Stimulated activated CD8-positive, alpha-beta memory T cell treated with anti-CD3 and anti-CD28 coated beads, Interleukin-12 subunit alpha, Interleukin-12 subunit beta, amount 100 ng/mL, for 1 hour (primary cell): ENCODE measurements around the gene MFSD11.
"Not testable (repeated sequence)": the region's sequence is repeated elsewhere in the genome, so short reads cannot be mapped to it uniquely, and the experiment has no call there.

ENCODE experiments used
- DNase-seq: peaks from one replicate; pipeline ENCODE4 v3.0.0-alpha.2; 2020; ENCODE audit warnings: low read depth

Gene MFSD11

GRCh38 chr17:76726776-76727718 is 10.9 kb upstream of the MFSD11 start, which contains the start of gene METTL23:
Gene METTL23 (plus strand): TSS chr17:76726839. CDS start chr17:76729711, 2,872 bp downstream.
- DNase-seq = peak; percentile 60

GRCh38 chr17:76727745-76728456 is 10.0 kb upstream of the MFSD11 start:
- DNase-seq = no peak

GRCh38 chr17:76731800-76732733 is 5.9 kb upstream of the MFSD11 start:
- DNase-seq = not testable (repeated sequence)

- DNase-seq = no peak
Measured at GRCh38 chr17:76732734-76733617, 4.9 kb upstream of the MFSD11 start.

GRCh38 chr17:76733618-76733957 is 4.3 kb upstream of the MFSD11 start:
- DNase-seq = no peak

GRCh38 chr17:76734080-76734840 is 3.7 kb upstream of the MFSD11 start:
- DNase-seq = no peak

- no peak for DNase-seq
Measured at GRCh38 chr17:76735006-76735405, 2.9 kb upstream of the MFSD11 start.

- no peak for DNase-seq
Measured at GRCh38 chr17:76735586-76736348, 2.2 kb upstream of the MFSD11 start.

- DNase-seq = peak; percentile 40
Measured at GRCh38 chr17:76736349-76737081, 1.4 kb upstream of the MFSD11 start.

- DNase-seq = peak; percentile 98
Measured at GRCh38 chr17:76737082-76737675, 740 bp upstream of the MFSD11 start, which contains the start of gene SRSF2. Gene SRSF2 (minus strand): TSS chr17:76737331. CDS start chr17:76737160, 171 bp downstream.

- no peak for DNase-seq
Measured at GRCh38 chr17:76738468-76738850, 540 bp downstream of the MFSD11 start.

GRCh38 chr17:76739568-76740115 is 1.7 kb downstream of the MFSD11 start:
- not testable (repeated sequence) for DNase-seq

GRCh38 chr17:76740329-76741118 is 2.6 kb downstream of the MFSD11 start:
- DNase-seq = no peak

- DNase-seq = no peak
Measured at GRCh38 chr17:76742958-76743357, 5.0 kb downstream of the MFSD11 start.

- no peak for DNase-seq
Measured at GRCh38 chr17:76744747-76745146, 6.8 kb downstream of the MFSD11 start.

GRCh38 chr17:76745785-76746184 is 7.9 kb downstream of the MFSD11 start:
- not testable (repeated sequence) for DNase-seq
